ENCODE measurements around the gene AP2A2. TPM values are rescaled to one million over a fixed set of nuclear protein-coding genes. Genes with fewer than 3 reads are reported as not detected.

AP2A2 gene
- total RNA-seq, 1 experiment from 2014 or later, result 55.5 TPM

DNA sequence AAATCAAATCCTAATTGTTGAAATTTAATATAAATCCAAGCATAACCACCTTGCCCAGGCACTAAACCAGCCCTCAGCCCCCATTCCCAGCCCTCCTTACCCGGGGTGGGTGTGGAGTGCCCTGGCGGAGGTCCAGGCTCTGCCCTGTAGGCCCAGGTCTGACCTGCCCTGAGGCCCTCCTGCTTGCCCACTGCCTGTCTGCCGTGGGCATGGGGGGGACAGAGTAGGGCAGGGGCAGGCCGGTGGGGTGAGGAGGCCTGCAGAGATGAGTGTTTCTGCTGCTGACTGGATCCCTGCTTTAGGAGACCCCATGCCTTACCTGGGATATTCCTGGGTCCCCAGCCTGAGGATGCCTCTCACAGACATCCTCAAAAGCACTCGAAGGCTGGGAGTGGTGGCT is 11.5 kb upstream of the AP2A2 start:
- Histone ChIP-seq H3K4me3 (replicated peaks in 1 of 2; ENCODE audit: low read depth in 1 of 2, low read length in 2 of 2) (no peak overlapping the region), H3K36me3 (ENCODE audit: control insufficient read depth in 1 of 2, insufficient read depth in 2 of 2, low read length in 2 of 2) (peaks cover 0 to 2% of the 10 kb centered on the region in 2 experiments; a peak in 1 of 4 replicates), H2AFZ (ENCODE audit: low read depth, low read length, poor library complexity, severe bottlenecking) (no peak overlapping the region), H3K27ac (ENCODE audit: low read depth, low read length) (no peak overlapping the region), H3K9ac (ENCODE audit: low read length) (no peak overlapping the region), H3K9me2 (ENCODE audit: insufficient read depth) (no peaks in the 10 kb centered on the region), H4K20me1 (ENCODE audit: insufficient read depth) (no peaks in the 10 kb centered on the region), H3K27me3 (ENCODE audit: insufficient read depth, low read length) (no peaks in the 10 kb centered on the region), H3K79me2 (ENCODE audit: insufficient read depth, low read length) (peaks cover 13% of the 10 kb centered on the region), H3K9me3 (ENCODE audit: control insufficient read depth in 1 of 2, insufficient read depth in 1 of 2, low read depth in 1 of 2, low read length in 2 of 2) (no peaks in the 10 kb centered on the region), H3K4me2 (ENCODE audit: low read length) (no peak overlapping the region), H3K4me1 (ENCODE audit: control insufficient read depth in 1 of 2, insufficient read depth in 2 of 2, low read length in 2 of 2) (peaks cover 12 to 19% of the 10 kb centered on the region in 2 experiments)
- DNase-seq (ENCODE audit: low read depth, low spot score) (no peak), ATAC-seq (no peak)
- intact Hi-C loops (cut with micrococcal nuclease), result no loop called here
- POLR2A ChIA-PET, result no interaction called here
- TF ChIP-seq RAD21 (IDR thresholded peaks at IDR 0.05; ENCODE audit: low read depth), result no peak
- TF ChIP-seq EZH2 (IDR thresholded peaks at IDR 0.05), result no peak
- TF ChIP-seq ZNF274 (IDR thresholded peaks at IDR 0.05; ENCODE audit: low read depth, low read length), result no peak
- no peak for TF ChIP-seq MAX (IDR thresholded peaks at IDR 0.05)
- no peak for TF ChIP-seq SP1 (IDR thresholded peaks at IDR 0.05; ENCODE audit: low read depth)
- TF ChIP-seq REST (IDR thresholded peaks at IDR 0.05; ENCODE audit: low read depth), result no peak
- no peak for TF ChIP-seq YY1 (IDR thresholded peaks at IDR 0.05; ENCODE audit: extremely low read depth, insufficient replicate concordance, low read depth, low read length)
- no peak for TF ChIP-seq CTCF (IDR thresholded peaks at IDR 0.05 in 2 of 3, conservative IDR thresholded peaks at IDR 0.05 in 1 of 3; ENCODE audit: borderline replicate concordance in 1 of 3, insufficient read depth in 1 of 3, low read depth in 2 of 3, low read length in 2 of 3)
- TF ChIP-seq POLR2A (IDR thresholded peaks at IDR 0.05; ENCODE audit: borderline replicate concordance, extremely low read depth, insufficient read depth, insufficient read length), result no peak
- TF ChIP-seq SRF (IDR thresholded peaks at IDR 0.05; ENCODE audit: low read depth), result no peak
- no peak for TF ChIP-seq CBX3 (IDR thresholded peaks at IDR 0.05; ENCODE audit: low read depth)
- TF ChIP-seq ATF3 (IDR thresholded peaks at IDR 0.05), result no peak
- TF ChIP-seq EGR1 (IDR thresholded peaks at IDR 0.05; ENCODE audit: low read depth), result no peak
- no peak for TF ChIP-seq ZFX (IDR thresholded peaks at IDR 0.05)
- RAD21 ChIA-PET (ENCODE audit: low non-redundant PET in 1 of 2, low total read pairs in 2 of 2, uncharacterized antibody in 2 of 2, unreplicated experiment in 2 of 2), result no interaction called here
- CTCF ChIA-PET, result no interaction called here
- no TSS peak for BruUV-seq (replicated peaks)
